ENCODE measurements around the gene PRDM16. TPM values are rescaled to one million over a fixed set of nuclear protein-coding genes. Genes with fewer than 3 reads are reported as not detected.
A peak's percentile ranks its signal among the peaks of the same experiment; 100 is the strongest.

The PRDM16 gene
- total and polyA plus RNA-seq, 2 of the 8 experiments (the other 6 are each of a cell fraction or from before 2014, with no cell fraction given), result 0.39 to 0.43 TPM

GRCh38 chr1:3274972-3275371 is 206.0 kb downstream of the PRDM16 start:
- Histone ChIP-seq H3K79me1 (ENCODE audit: low read depth, low read length) (no peaks in the 10 kb centered on the region), H2BK5ac (ENCODE audit: low read depth, low read length) (no peak overlapping the region), H2AFZ (ENCODE audit: low read length) (no peak overlapping the region), H3K4me2 (ENCODE audit: insufficient read depth in 1 of 2, low read depth in 2 of 2, low read length in 2 of 2) (no peak overlapping the region), H4K8ac (ENCODE audit: extremely low read depth, insufficient read depth, low read length) (peak overlapping the region; percentile 64; the same call in 1 of the 2 replicates), H3K23ac (ENCODE audit: insufficient read length) (no peak overlapping the region), H4K91ac (replicated peaks; ENCODE audit: insufficient read length, low read length) (no peak overlapping the region), H4K20me1 (replicated peaks in 1 of 2; ENCODE audit: control insufficient read depth in 1 of 2, insufficient read depth in 2 of 2, low read length in 2 of 2) (peaks cover 0 to 2% of the 10 kb centered on the region in 2 experiments), H3K79me2 (ENCODE audit: control insufficient read depth in 1 of 2, insufficient read depth in 2 of 2, low read length in 2 of 2) (no peaks in the 10 kb centered on the region), H3K27me3 (replicated peaks in 1 of 4; ENCODE audit: control insufficient read depth in 3 of 4, extremely low read depth in 1 of 4, insufficient read depth in 3 of 4, low read length in 3 of 4) (no peaks in the 10 kb centered on the region; a peak in 2 of 7 replicates), H3K23me2 (ENCODE audit: low read depth, low read length) (no peaks in the 10 kb centered on the region; the same call in 1 of the 2 replicates), H3K9ac (replicated peaks in 1 of 4; ENCODE audit: extremely low read depth in 1 of 4, low read depth in 3 of 4, low read length in 3 of 4) (no peak overlapping the region), H2BK120ac (replicated peaks; ENCODE audit: low read depth, low read length) (no peak overlapping the region), H3K14ac (ENCODE audit: insufficient read length) (no peak overlapping the region), H3K18ac (ENCODE audit: extremely low read depth, low read length) (no peak overlapping the region), H3K9me3 (ENCODE audit: insufficient read depth in 2 of 2, low read depth in 1 of 2, low read length in 1 of 2) (no peaks in the 10 kb centered on the region; a peak in 1 of 4 replicates), H3K27ac (ENCODE audit: low read depth, low read length) (no peak overlapping the region), H2BK15ac (ENCODE audit: low read length) (no peak overlapping the region), H2BK12ac (ENCODE audit: low read depth, low read length) (no peak overlapping the region), H2AK5ac (ENCODE audit: low read depth, low read length) (no peak overlapping the region), H3K4ac (replicated peaks; ENCODE audit: insufficient read length, low read depth, low read length) (no peak overlapping the region), H2BK20ac (ENCODE audit: low read length) (no peak overlapping the region), H3K4me3 (ENCODE audit: extremely low read depth in 1 of 4, insufficient read depth in 2 of 4, low read depth in 3 of 4, low read length in 4 of 4) (no peak overlapping the region), H3K4me1 (replicated peaks in 1 of 4; ENCODE audit: control insufficient read depth in 3 of 4, insufficient read depth in 4 of 4, low read length in 3 of 4) (no peaks in the 10 kb centered on the region), H4K5ac (ENCODE audit: insufficient read length, low read depth, low read length) (no peak overlapping the region), H3K56ac (replicated peaks; ENCODE audit: insufficient read length, low read depth, low read length) (no peak overlapping the region), H3K36me3 (ENCODE audit: control insufficient read depth in 2 of 4, insufficient read depth in 4 of 4, low read length in 3 of 4) (no peaks in the 10 kb centered on the region)
- DNase-seq (ENCODE audit: low read depth in 1 of 2, low spot score in 2 of 2), result no peak
- 79% methylated on average over 12 of the region's 12 CpGs; no CpG with 5 or more reads in 1 of the 2 experiments for WGBS, 2 experiments (ENCODE audit: extremely low coverage in 1 of 2, insufficient coverage in 1 of 2, insufficient read length in 1 of 2, insufficient replicate concordance in 2 of 2, low coverage in 1 of 2, low lambda C conversion rate in 2 of 2, missing lambda C conversion rate in 1 of 2)
- FAIRE-seq, result no peak
- no peak for TF ChIP-seq BACH1 (IDR thresholded peaks at IDR 0.05; ENCODE audit: low read length)
- no peak for TF ChIP-seq RBBP5 (IDR thresholded peaks at IDR 0.05; ENCODE audit: borderline replicate concordance, low read depth, low read length)
- TF ChIP-seq KDM1A (IDR thresholded peaks at IDR 0.05; ENCODE audit: borderline replicate concordance, low read length), result no peak
- no peak for TF ChIP-seq SIN3A (conservative IDR thresholded peaks at IDR 0.05 in 1 of 2, IDR thresholded peaks at IDR 0.05 in 1 of 2; ENCODE audit: low read depth in 1 of 2, low read length in 2 of 2)
- no peak for TF ChIP-seq GABPA (IDR thresholded peaks at IDR 0.05; ENCODE audit: borderline replicate concordance, insufficient read depth, low read length)
- no peak for TF ChIP-seq SUZ12 (IDR thresholded peaks at IDR 0.05; ENCODE audit: low read length)
- TF ChIP-seq HDAC6 (IDR thresholded peaks at IDR 0.05; ENCODE audit: low read depth, low read length), result no peak
- TF ChIP-seq SAP30 (IDR thresholded peaks at IDR 0.05; ENCODE audit: insufficient read depth, insufficient replicate concordance, low read length), result no peak
- no peak for TF ChIP-seq MAX (IDR thresholded peaks at IDR 0.05)
- TF ChIP-seq POLR2AphosphoS5 (IDR thresholded peaks at IDR 0.05; ENCODE audit: low read depth, low read length), result no peak
- no peak for TF ChIP-seq POU5F1 (IDR thresholded peaks at IDR 0.05; ENCODE audit: low read depth, low read length)
- ChIA-PET CTCF (ENCODE audit: partially characterized antibody) (no interaction called here), POLR2A (ENCODE audit: partially characterized antibody) (no interaction called here)

Data from H1 (cell line).